Measurements from ENCODE around the gene ZBTB46.
"Not testable (repeated sequence)": the region's sequence is repeated elsewhere in the genome, so short reads cannot be mapped to it uniquely, and the experiment has no call there.

The ZBTB46 gene

GRCh38 chr20:63732118-63733095 is 98.7 kb downstream of the ZBTB46 start:
- DNase-seq, result no peak

DNA sequence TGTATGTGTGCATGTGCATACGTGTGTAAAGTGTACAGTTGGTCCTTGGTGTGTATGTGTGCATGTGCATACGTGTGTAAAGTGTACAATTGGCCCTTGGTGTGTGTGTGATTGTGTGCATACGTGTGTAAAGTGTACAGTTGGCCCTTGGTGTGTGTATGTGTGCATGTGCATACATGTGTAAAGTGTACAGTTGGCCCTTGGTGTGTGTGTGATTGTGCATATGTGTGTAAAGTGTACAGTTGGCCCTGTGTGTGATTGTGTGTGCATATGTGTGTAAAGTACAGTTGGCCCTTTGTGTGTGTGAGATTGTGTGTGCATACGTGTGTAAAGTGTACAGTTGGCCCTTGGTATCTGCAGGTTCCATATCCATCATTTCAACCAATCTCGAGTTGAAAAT is 99.7 kb downstream of the ZBTB46 start:
- DNase-seq, result no peak

GRCh38 chr20:63730189-63730733 is 100.8 kb downstream of the ZBTB46 start:
- not testable (repeated sequence) for DNase-seq

GRCh38 chr20:63722967-63723622 is 108.0 kb downstream of the ZBTB46 start:
- DNase-seq, result not testable (repeated sequence)

DNA sequence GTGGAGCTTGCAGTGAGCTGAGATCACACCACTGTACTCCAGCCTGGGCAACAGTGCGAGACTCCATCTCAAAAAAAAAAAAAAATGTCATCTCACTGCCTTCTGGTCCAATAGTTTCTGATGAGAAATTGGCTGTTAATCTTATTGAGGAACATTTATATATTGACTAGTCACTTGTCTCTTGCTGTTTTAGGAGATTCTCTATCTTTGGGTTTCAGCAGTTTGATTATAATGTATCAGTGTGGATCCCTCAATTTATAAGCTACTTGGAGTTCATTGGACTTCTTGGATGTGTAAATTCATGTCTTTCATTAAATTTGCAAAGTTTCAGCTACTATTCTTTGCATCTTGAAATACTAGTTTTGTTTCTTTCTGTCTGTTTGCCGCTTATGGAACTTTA is 112.1 kb downstream of the ZBTB46 start:
- DNase-seq, result no peak

- no peak for DNase-seq
Observed at GRCh38 chr20:63714858-63715257, 116.2 kb downstream of the ZBTB46 start.

DNA sequence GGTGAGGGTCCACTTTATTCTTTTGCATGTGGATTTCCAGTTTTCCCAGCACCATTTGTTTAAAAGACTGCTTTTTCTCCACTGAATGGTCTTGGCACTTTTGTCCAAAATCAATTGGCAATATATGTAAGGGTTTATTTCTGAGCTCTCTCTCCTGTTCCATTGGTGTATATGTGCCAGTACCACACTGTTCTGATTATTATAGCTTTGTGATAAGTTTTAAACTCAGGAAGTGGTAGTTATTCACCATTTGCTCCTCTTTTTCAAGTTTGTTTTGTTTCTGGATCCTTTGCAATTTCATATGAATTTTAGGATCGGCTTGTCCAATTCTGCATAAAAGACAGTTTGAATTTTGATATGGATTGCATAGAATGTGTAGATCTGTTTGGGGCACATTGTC is 118.9 kb downstream of the ZBTB46 start:
- no peak for DNase-seq

GRCh38 chr20:63711085-63711645 is 119.9 kb downstream of the ZBTB46 start:
- DNase-seq, result no peak

- no peak for DNase-seq
Observed at GRCh38 chr20:63709149-63709527, 121.9 kb downstream of the ZBTB46 start.

GRCh38 chr20:63708301-63709148 is 122.5 kb downstream of the ZBTB46 start:
- DNase-seq, result no peak

- DNase-seq, result peak; percentile 90
Observed at GRCh38 chr20:63707558-63708300, 123.3 kb downstream of the ZBTB46 start, which contains the start of the genes ARFRP1 and ZGPAT. Gene ARFRP1 (minus strand): TSS chr20:63707976. CDS start chr20:63707091, 885 bp downstream. Gene ZGPAT (plus strand): TSS chr20:63708039. CDS start chr20:63708581, 542 bp downstream.

DNA sequence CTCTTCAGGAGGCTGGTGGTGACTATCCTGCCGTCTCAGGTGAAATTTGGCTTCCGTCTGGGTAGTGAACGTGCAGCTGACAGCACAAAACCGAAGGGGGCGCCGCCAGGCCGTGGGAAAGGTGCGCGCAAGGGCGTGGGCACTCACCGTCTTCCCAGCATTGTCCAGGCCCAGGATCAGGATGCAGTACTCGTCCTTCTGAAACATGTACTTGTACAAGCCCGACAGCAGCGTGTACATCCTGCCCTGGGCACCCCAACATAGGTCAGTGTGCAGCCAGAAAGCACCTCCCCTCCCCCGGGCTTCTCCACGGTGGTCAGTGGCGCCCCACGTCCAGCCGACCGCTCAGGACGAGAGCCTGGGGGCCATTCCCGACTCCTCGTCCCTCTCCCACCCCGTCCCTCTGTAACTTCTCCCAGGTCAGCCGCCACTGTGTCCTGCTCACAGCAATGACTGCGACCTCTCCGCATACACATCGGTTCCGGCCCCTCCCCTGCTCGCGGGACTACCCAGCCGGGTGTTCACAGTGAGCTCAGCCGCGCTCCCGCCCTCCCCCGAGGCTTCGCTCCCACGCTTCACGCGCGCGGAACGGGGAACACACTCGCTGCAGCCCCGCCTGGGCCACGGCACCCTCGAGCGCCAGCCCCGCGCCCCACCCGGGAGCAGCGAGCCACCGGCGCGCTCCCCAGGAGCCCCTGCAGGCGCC is 124.1 kb downstream of the ZBTB46 start:
- DNase-seq, result peak; percentile 28

- DNase-seq, result no peak
Observed at GRCh38 chr20:63706027-63706695, 124.9 kb downstream of the ZBTB46 start.

GRCh38 chr20:63705232-63706026 is 125.6 kb downstream of the ZBTB46 start:
- DNase-seq, result no peak

DNA sequence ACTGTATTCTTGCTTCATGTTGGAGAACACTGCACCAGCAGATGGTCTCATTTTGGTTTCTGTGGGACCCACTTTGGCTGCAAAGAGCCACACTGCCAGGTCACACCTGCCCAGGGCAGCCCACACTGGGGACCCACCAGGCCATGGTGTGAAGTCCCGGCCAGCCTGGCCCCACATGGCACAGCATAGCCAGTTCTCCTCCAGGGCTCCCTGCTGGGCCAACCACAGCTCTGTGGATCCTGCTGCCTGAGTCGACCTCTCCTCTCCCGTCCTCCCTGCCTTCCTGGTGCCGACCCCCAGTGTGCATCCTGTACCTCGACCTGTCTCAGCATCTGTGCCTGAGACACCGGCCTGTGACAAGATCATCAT is 126.3 kb downstream of the ZBTB46 start:
- DNase-seq, result no peak

GRCh38 chr20:63703976-63704748 is 126.9 kb downstream of the ZBTB46 start:
- DNase-seq, result no peak

DNA sequence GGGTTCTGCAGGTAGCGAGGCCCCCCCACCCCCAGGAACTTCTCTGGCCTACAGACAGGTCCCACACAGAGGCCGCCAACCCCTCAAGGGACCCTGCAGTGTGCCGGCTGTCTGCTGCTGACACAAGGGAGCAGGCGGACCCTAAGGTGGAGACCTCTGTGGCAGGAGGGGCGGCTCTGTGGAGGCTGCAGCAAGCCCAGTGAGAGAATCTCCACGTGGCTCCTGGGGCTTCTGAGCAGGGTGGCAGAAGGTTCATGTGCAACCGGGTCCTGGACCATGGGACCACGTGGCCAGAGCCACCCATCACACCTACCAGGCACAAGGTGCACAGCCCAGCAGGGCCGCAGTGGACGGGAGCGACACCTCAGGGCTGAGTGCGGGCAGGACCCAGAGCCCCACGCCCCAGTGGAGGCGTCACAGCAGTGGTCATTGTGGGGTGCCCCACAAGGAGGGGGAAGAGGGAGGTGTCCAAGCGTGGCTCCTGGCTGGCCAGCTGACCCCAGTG is 127.5 kb downstream of the ZBTB46 start:
- no peak for DNase-seq

DNA sequence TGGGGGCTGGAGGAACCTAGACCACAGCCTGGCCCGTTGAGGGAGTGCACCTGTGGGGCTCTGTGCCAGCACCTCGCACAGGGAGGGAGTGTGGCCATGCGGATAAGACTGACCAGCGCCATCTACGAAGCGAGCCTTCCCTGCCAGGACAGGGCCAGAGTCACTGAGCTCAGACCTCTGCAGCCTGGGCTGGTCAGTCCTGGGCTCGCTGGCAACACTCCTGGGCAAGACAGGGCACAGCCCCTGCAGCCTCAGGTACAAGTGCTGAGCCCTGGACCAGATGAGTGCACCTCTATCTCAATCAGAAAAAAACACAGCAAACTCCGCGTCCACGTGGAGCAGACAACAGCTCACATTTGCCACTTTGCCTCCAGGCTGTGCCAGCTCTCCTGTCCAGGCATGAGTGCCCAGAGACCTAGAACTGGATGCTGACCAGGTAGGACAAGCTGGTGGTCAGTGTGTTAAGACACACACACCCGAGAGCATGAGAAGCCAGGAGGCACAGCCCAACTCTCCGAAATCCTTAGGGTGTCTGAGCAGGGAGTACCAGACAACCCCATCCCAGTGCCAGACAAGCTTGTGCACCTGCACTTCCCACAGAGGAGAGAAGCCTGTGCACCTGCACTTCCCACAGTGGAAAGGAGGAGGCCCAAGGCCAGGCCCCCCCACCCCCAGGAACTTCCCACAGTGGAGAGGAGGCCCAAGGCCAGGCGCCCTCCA is 128.2 kb downstream of the ZBTB46 start:
- DNase-seq, result no peak

All from HCEC 1CT (cell line).